AG10803 (cell line): ENCODE measurements around the gene QPCT.

Experiments used
- DNase-seq: peaks from one replicate; pipeline ENCODE4 v3.0.0; 2010; ENCODE audit warnings: low read depth
- H3K4me3 ChIP-seq: 2 replicates; pipeline ENCODE4 v1.5.1; 2011; ENCODE audit warnings: mild to moderate bottlenecking, low read length, control low read depth
- CTCF ChIP-seq: conservative IDR thresholded peaks from 2 replicates; pipeline ENCODE4 v1.5.1; 2011; ENCODE audit warnings: mild to moderate bottlenecking, low read length, control low read depth, inconsistent platforms

The QPCT gene

GRCh38 chr2:37319754-37320609 is 24.4 kb upstream of the QPCT start:
- H3K4me3 ChIP-seq = no peak overlapping the region
- DNase-seq = no peak
- TF ChIP-seq CTCF = no peak

GRCh38 chr2:37321029-37321682 is 23.3 kb upstream of the QPCT start:
- no peak for DNase-seq
- no peak for TF ChIP-seq CTCF
- no peak overlapping the region for H3K4me3 ChIP-seq

GRCh38 chr2:37322368-37322767 is 22.1 kb upstream of the QPCT start:
- peak; percentile 68 for DNase-seq

GRCh38 chr2:37323176-37323780 is 21.2 kb upstream of the QPCT start:
- TF ChIP-seq CTCF = no peak
- DNase-seq = no peak
- H3K4me3 ChIP-seq = peak overlapping the region; percentile 83

More at GRCh38 chr2:37322368-37322767, 22.1 kb upstream of the QPCT start:
- peak overlapping the region; percentile 83 for H3K4me3 ChIP-seq
- TF ChIP-seq CTCF = no peak

- peak; percentile 23 for DNase-seq
- no peak for TF ChIP-seq CTCF
- H3K4me3 ChIP-seq = peak overlapping the region; percentile 83
Observed at GRCh38 chr2:37323781-37324535, 20.5 kb upstream of the QPCT start.

- no peak for TF ChIP-seq CTCF
- peak overlapping the region; percentile 83 for H3K4me3 ChIP-seq
- DNase-seq = peak; percentile 73
Observed at GRCh38 chr2:37324536-37324785, 20.0 kb upstream of the QPCT start.
